ENCODE measurements around the gene GBP1. TPM values are rescaled to one million over a fixed set of nuclear protein-coding genes. Genes with fewer than 3 reads are reported as not detected.
A peak's percentile ranks its signal among the peaks of the same experiment; 100 is the strongest.
"Not testable (repeated sequence)": the region's sequence is repeated elsewhere in the genome, so short reads cannot be mapped to it uniquely, and the experiment has no call there.

GBP1 gene
- total RNA-seq: 10 to 100 TPM; 51.3 to 79.2 TPM

GRCh38 chr1:89065079-89065868 is at the start of gene GBP1:
Gene GBP1, minus strand, starts transcription at chr1:89065208. Its CDS starts 1,974 bp downstream, at chr1:89063234.
- DNase-seq (ENCODE audit: low spot score in 2 of 2): no peak
- no peaks in the 10 kb centered on the region for H3K9me3 Mint-ChIP-seq
- peak; percentile 79 to 82 for ATAC-seq

GRCh38 chr1:89114662-89115061 is 49.7 kb upstream of the GBP1 start:
- Mint-ChIP-seq H3K27ac (peak overlapping the region in 1 of 2 donors; percentile 11), H3K36me3 (peaks cover 41 to 57% of the 10 kb centered on the region in 2 donors), H3K9me3 (peaks cover 3 to 4% of the 10 kb centered on the region in 2 donors)
- ATAC-seq (peak; percentile 50 to 66), DNase-seq (ENCODE audit: low spot score in 2 of 2) (no peak)

More at GRCh38 chr1:89065079-89065868, at the start of gene GBP1:
- Mint-ChIP-seq H3K36me3 (peaks cover 20 to 40% of the 10 kb centered on the region in 2 donors), H3K27ac (peak within 1 kb of the TSS; percentile 94 to 96)

GRCh38 chr1:89112871-89113613 is 48.0 kb upstream of the GBP1 start:
- H3K36me3 Mint-ChIP-seq: peaks cover 56 to 73% of the 10 kb centered on the region in 2 donors
- no peak for ATAC-seq
- H3K9me3 Mint-ChIP-seq: peaks cover 3 to 4% of the 10 kb centered on the region in 2 donors
- H3K27ac Mint-ChIP-seq: peak overlapping the region in 1 of 2 donors; percentile 28
- no peak for DNase-seq (ENCODE audit: low spot score in 2 of 2)

- ATAC-seq (no peak), DNase-seq (ENCODE audit: low spot score in 2 of 2) (no peak)
- H3K27ac Mint-ChIP-seq: peak overlapping the region; percentile 23 to 39
- H3K36me3 Mint-ChIP-seq: peaks cover 40 to 65% of the 10 kb centered on the region in 2 donors
- peaks cover 0 to 17% of the 10 kb centered on the region in 2 donors for H3K9me3 Mint-ChIP-seq
These were observed 39.7 kb upstream of the GBP1 start for GRCh38 chr1:89104687-89105086.

GRCh38 chr1:89104147-89104546 is 39.1 kb upstream of the GBP1 start:
- peak overlapping the region in 1 of 2 donors; percentile 23 for H3K27ac Mint-ChIP-seq
- peaks cover 34 to 59% of the 10 kb centered on the region in 2 donors for H3K36me3 Mint-ChIP-seq
- DNase-seq (ENCODE audit: low spot score in 2 of 2) (no peak), ATAC-seq (peak; percentile 75 to 77)
- H3K9me3 Mint-ChIP-seq: peaks cover 0 to 22% of the 10 kb centered on the region in 2 donors

GRCh38 chr1:89102021-89102420 is 37.0 kb upstream of the GBP1 start:
- peaks cover 23 to 44% of the 10 kb centered on the region in 2 donors for H3K36me3 Mint-ChIP-seq
- DNase-seq (ENCODE audit: low spot score in 2 of 2): no peak
- peak in 1 of 2 donors; percentile 53 for ATAC-seq
- peaks cover 4 to 28% of the 10 kb centered on the region in 2 donors for H3K9me3 Mint-ChIP-seq
- no peak overlapping the region for H3K27ac Mint-ChIP-seq

GRCh38 chr1:89100412-89100811 is 35.4 kb upstream of the GBP1 start:
- H3K36me3 Mint-ChIP-seq: peaks cover 16 to 43% of the 10 kb centered on the region in 2 donors

GRCh38 chr1:89098857-89099256 is 33.8 kb upstream of the GBP1 start:
- Mint-ChIP-seq H3K9me3 (peaks cover 4 to 14% of the 10 kb centered on the region in 2 donors), H3K36me3 (peaks cover under 1 to 28% of the 10 kb centered on the region in 2 donors), H3K27ac (no peak overlapping the region)
- ATAC-seq (no peak), DNase-seq (ENCODE audit: low spot score in 2 of 2) (no peak)

More at GRCh38 chr1:89100412-89100811, 35.4 kb upstream of the GBP1 start:
- H3K9me3 Mint-ChIP-seq: peaks cover 4 to 20% of the 10 kb centered on the region in 2 donors
- no peak overlapping the region for H3K27ac Mint-ChIP-seq
- DNase-seq (ENCODE audit: low spot score in 2 of 2) (no peak), ATAC-seq (no peak)

- Mint-ChIP-seq H3K9me3 (peaks cover 4 to 11% of the 10 kb centered on the region in 2 donors), H3K27ac (no peak overlapping the region), H3K36me3 (peaks cover 0 to 21% of the 10 kb centered on the region in 2 donors)
- ATAC-seq: no peak
- DNase-seq (ENCODE audit: low spot score in 2 of 2): no peak
These were observed 30.7 kb upstream of the GBP1 start for GRCh38 chr1:89095737-89096136.

GRCh38 chr1:89089962-89090361 is 25.0 kb upstream of the GBP1 start:
- Mint-ChIP-seq H3K36me3 (no peaks in the 10 kb centered on the region), H3K27ac (no peak overlapping the region), H3K9me3 (no peaks in the 10 kb centered on the region)
- DNase-seq (ENCODE audit: low spot score in 2 of 2) (no peak), ATAC-seq (peak; percentile 37 to 51)

GRCh38 chr1:89088572-89088971 is 23.6 kb upstream of the GBP1 start:
- no peak for ATAC-seq
- no peaks in the 10 kb centered on the region for H3K9me3 Mint-ChIP-seq
- DNase-seq (ENCODE audit: low spot score in 2 of 2): no peak

GRCh38 chr1:89087241-89087640 is 22.2 kb upstream of the GBP1 start:
- Mint-ChIP-seq H3K27ac (no peak overlapping the region), H3K36me3 (no peaks in the 10 kb centered on the region), H3K9me3 (no peaks in the 10 kb centered on the region)
- ATAC-seq: no peak
- no peak for DNase-seq (ENCODE audit: low spot score in 2 of 2)

More at GRCh38 chr1:89088572-89088971, 23.6 kb upstream of the GBP1 start:
- Mint-ChIP-seq H3K36me3 (no peaks in the 10 kb centered on the region), H3K27ac (no peak overlapping the region)

- ATAC-seq: peak; percentile 68 to 81
- DNase-seq (ENCODE audit: low spot score in 2 of 2): peak in 1 of 2 donors; percentile 59
- H3K9me3 Mint-ChIP-seq: no peaks in the 10 kb centered on the region
- no peak overlapping the region for H3K27ac Mint-ChIP-seq
- no peaks in the 10 kb centered on the region for H3K36me3 Mint-ChIP-seq
These were observed 20.8 kb upstream of the GBP1 start for GRCh38 chr1:89085781-89086180.

- ATAC-seq: no peak
These were observed 16.0 kb upstream of the GBP1 start for GRCh38 chr1:89081005-89081404.

GRCh38 chr1:89080068-89080467 is 15.1 kb upstream of the GBP1 start:
- peaks cover 0 to 12% of the 10 kb centered on the region in 2 donors for H3K9me3 Mint-ChIP-seq
- DNase-seq (ENCODE audit: low spot score in 2 of 2); H3K27ac Mint-ChIP-seq; ATAC-seq; H3K36me3 Mint-ChIP-seq: not testable (repeated sequence)

More at GRCh38 chr1:89081005-89081404, 16.0 kb upstream of the GBP1 start:
- DNase-seq (ENCODE audit: low spot score in 2 of 2): no peak
- H3K36me3 Mint-ChIP-seq: peaks cover 8 to 10% of the 10 kb centered on the region in 2 donors
- H3K27ac Mint-ChIP-seq: no peak overlapping the region
- peaks cover 0 to 11% of the 10 kb centered on the region in 2 donors for H3K9me3 Mint-ChIP-seq

GRCh38 chr1:89072466-89073065 is 7.6 kb upstream of the GBP1 start:
- H3K27ac Mint-ChIP-seq; DNase-seq (ENCODE audit: low spot score in 2 of 2); ATAC-seq: not testable (repeated sequence)
- H3K36me3 Mint-ChIP-seq: peaks cover 19 to 30% of the 10 kb centered on the region in 2 donors
- H3K9me3 Mint-ChIP-seq: peaks cover 15 to 18% of the 10 kb centered on the region in 2 donors

Data from activated naive CD4-positive, alpha-beta T cell treated with anti-CD3 and anti-CD28 coated beads, Interleukin-2, amount 50 U/mL, for 72 hours (primary cell).